ENCODE data around the gene JDP2.
A peak's percentile ranks its signal among the peaks of the same experiment; 100 is the strongest.

Gene JDP2

GRCh38 chr14:75514673-75515628 lies 87.1 kb downstream of the JDP2 start:
- DNase-seq (ENCODE audit: low spot score), result no peak

DNA sequence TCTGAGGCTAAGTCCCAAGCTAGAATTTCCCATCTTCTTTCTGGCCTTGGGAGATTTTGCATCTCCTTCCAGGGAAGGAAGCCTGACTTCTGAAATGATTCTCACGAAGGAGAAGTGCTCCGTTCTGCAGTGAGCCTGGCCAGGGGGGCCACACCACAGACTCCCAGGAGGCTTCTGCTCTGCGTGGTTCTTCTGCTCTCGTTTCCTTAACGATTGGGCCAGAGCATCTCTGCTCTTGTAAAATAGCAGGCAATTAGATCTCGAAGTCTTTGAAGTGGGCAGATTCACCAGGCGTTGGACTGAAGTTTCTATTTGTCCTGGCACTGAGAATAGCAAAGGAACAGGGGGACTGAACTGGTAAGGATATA lies 87.8 kb downstream of the JDP2 start:
- no peak for DNase-seq (ENCODE audit: low spot score)

DNA sequence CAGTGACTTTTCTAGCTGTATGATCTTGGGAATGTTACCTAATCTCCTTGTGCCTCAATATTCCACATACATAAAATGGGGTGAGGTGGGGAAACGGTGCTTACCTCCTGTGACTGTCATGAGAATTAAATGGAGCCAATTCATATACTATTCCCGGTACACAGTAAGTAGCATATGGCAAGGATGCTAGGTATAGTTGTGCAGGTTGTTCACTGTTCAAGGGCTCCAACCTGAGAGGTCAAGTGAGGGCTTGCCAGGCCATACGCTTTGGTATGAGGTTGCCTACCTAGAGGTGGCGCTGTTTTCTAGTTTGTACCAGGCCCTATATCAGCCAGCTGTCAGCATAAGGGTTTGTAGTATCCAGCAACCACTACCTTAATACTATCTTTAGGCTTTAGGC lies 90.8 kb downstream of the JDP2 start:
- no peak for DNase-seq (ENCODE audit: low spot score)

- no peak for DNase-seq (ENCODE audit: low spot score)
Observed at GRCh38 chr14:75519394-75519793, 91.6 kb downstream of the JDP2 start.

DNA sequence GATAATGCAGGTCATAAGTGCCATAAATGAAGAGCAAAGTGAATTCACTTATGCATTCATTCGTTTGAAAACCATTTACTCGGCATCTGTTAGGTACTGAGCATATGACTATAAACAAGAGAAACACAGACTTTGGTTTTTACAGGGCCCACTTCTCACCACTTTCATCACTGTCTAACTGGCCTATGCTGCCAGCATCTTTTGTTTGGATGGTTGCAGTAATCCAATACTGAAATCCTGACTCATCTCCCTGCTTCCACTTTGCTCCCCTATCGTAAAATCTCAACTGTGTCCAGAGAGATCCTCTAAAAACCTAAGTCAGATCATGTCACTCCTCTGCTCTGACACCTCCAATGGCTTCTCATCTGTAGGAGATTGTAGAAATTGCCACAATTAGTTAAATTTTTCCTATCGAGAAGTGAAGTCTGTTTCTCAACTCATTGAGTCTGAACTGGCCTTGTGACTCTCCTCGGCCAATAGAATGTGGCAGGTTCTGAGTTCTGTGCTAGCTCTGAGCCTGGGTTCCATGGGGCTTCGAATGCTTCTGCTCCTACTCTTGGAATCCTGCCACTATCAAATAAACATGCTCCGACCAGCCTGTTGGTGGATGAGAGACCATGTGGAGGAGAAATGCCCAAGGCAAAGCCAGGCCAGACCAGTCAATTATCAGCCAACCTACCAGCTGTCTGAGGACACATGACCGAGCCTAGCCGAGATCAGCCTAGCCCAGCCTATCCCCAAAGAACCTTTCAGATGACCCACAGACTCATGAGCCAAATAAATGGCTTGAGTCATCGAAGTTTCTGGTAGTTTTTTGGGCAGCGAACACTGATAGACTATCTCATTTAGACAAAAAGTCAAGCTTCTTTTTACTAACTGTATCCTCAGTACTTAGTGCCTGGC lies 92.3 kb downstream of the JDP2 start:
- DNase-seq (ENCODE audit: low spot score), result no peak

DNA sequence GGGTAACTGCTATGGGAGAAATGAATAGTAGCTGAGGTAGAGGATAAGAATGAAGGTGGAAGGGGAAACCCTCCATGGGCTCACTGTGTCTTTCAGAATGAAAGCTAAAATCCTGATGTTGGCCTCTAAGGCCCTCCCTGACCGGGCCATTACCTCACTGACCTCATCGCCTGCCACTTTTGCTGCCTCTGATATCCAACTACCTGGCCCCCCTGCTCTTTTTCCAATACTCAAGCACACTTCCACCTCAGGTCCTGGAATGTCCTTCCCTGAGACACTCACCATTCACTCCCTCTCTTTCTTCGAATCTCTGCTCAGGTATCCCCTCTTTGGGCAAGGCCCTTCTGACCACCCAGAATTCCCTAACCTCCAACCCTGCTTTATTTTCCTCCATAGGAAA lies 93.0 kb downstream of the JDP2 start:
- DNase-seq (ENCODE audit: low spot score), result no peak

DNA sequence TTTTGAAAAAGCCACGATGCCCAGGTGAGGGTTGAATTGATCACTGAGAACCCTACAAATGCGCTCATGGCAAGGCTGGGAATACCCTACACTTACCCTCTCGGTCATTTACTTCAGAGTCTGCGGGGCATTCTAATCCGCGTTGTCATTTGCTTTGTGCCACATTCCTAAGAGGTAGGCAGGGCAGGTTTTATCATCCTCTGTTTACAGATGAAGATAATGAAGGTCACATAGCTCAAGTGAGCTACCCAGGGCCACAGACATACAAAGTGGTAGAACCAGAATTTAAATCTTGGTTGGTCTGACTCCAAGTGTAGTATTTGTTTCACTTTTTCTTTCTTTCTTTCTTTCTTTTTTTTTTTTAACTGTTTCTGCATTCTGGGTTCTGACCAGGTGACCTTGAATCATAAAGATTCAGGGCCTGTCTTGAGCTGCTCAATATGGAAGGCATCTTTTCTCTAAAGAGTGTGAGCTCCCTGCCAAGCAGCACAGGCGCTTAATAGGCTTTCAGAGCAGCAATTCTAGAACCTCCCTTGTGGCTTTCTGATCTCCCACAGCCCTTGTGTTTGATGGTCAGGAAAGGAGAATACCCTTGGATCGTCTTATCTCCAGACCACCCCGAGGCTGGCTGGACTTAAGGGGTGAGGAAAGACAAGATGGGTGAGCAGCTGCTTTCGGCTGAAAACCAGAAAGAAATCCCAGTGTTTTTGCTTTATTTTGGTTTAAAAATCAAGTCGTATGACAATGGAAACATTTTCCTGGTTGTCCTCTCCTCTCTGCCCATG lies 93.8 kb downstream of the JDP2 start:
- no peak for DNase-seq (ENCODE audit: low spot score)

GRCh38 chr14:75522224-75522982 lies 94.6 kb downstream of the JDP2 start, which contains the start of gene BATF:
Gene BATF (plus strand): TSS chr14:75522469. CDS start chr14:75522683, 214 bp downstream.
- DNase-seq (ENCODE audit: low spot score), result peak; percentile 14

DNA sequence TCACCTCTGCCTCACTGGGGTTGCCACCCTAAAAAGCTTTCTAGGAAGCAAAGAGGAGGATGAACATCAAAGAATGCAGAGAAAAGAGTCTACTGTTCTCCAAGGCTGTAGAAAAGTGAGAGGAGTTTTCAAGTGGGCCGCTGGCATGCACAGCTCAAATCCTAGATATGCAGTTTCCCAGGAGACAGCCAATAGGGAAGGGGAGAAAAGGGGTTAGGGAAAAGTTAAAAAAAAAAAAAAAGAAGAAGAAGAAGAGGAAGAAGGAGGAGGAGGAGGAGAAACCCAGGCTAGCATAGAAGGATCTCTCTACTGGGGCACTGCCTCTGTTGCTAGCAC lies 95.1 kb downstream of the JDP2 start:
- no peak for DNase-seq (ENCODE audit: low spot score)

Measured in SW480 (cell line).